Measurements from ENCODE around the gene MAGI2.

Gene MAGI2

GRCh38 chr7:78864339-78864738 is 589.1 kb downstream of the MAGI2 start:
- no peak for DNase-seq

GRCh38 chr7:78863281-78863680 is 590.2 kb downstream of the MAGI2 start:
- DNase-seq = no peak

GRCh38 chr7:78862411-78862900 is 591.0 kb downstream of the MAGI2 start:
- DNase-seq = no peak

- DNase-seq = no peak
These were observed 600.5 kb downstream of the MAGI2 start for GRCh38 chr7:78852951-78853350.

GRCh38 chr7:78850093-78850740 is 603.2 kb downstream of the MAGI2 start:
- no peak for DNase-seq

- no peak for DNase-seq
These were observed 608.3 kb downstream of the MAGI2 start for GRCh38 chr7:78845155-78845554.

GRCh38 chr7:78842068-78842467 is 611.4 kb downstream of the MAGI2 start:
- no peak for DNase-seq

- DNase-seq = no peak
These were observed 617.6 kb downstream of the MAGI2 start for GRCh38 chr7:78835897-78836296.

- DNase-seq = no peak
These were observed 625.1 kb downstream of the MAGI2 start for GRCh38 chr7:78828317-78828716.

- DNase-seq = no peak
These were observed 649.9 kb downstream of the MAGI2 start for GRCh38 chr7:78803501-78804127.

- DNase-seq = no peak
These were observed 659.4 kb downstream of the MAGI2 start for GRCh38 chr7:78794101-78794500.

- DNase-seq = no peak
These were observed 660.8 kb downstream of the MAGI2 start for GRCh38 chr7:78792624-78793023.

- no peak for DNase-seq
These were observed 661.5 kb downstream of the MAGI2 start for GRCh38 chr7:78792006-78792405.

- no peak for DNase-seq
These were observed 665.0 kb downstream of the MAGI2 start for GRCh38 chr7:78788464-78788863.

GRCh38 chr7:78787854-78788253 is 665.6 kb downstream of the MAGI2 start:
- no peak for DNase-seq

GRCh38 chr7:78786055-78786454 is 667.4 kb downstream of the MAGI2 start:
- no peak for DNase-seq

GRCh38 chr7:78783179-78783962 is 670.1 kb downstream of the MAGI2 start:
- no peak for DNase-seq

GRCh38 chr7:78780560-78780959 is 672.9 kb downstream of the MAGI2 start:
- DNase-seq = no peak

GRCh38 chr7:78779788-78780187 is 673.7 kb downstream of the MAGI2 start:
- DNase-seq = no peak

- DNase-seq = no peak
These were observed 675.6 kb downstream of the MAGI2 start for GRCh38 chr7:78777829-78778228.

- no peak for DNase-seq
These were observed 682.8 kb downstream of the MAGI2 start for GRCh38 chr7:78770422-78771410.

- DNase-seq = no peak
These were observed 683.9 kb downstream of the MAGI2 start for GRCh38 chr7:78769481-78770101.
